ENCODE measurements around the gene CRYBG2. TPM values are rescaled to one million over a fixed set of nuclear protein-coding genes. Genes with fewer than 3 reads are reported as not detected.

CRYBG2 gene
- 1 to 10 TPM in 2 of 6 experiments, under 1 TPM in 1, not detected in 3; 0.81 to 1.9 (median 1.7) TPM for total RNA-seq
- long read RNA-seq = 0 reads

- WGBS (ENCODE audit: insufficient coverage, low coverage, low lambda C conversion rate, missing lambda C conversion rate) = 100% methylated on average over 2 of the region's 21 CpGs
- no peak within 1 kb of the TSS for H3K27ac ChIP-seq
- no peak for TF ChIP-seq CTCF (IDR thresholded peaks at IDR 0.05)
Observed at GRCh38 chr1:26353976-26354820, at the start of gene CRYBG2. CRYBG2 (minus strand) TSS chr1:26354130; CDS start chr1:26346657, 7,473 bp downstream.

GRCh38 chr1:26403656-26404055 lies 49.7 kb upstream of the CRYBG2 start:
- Histone ChIP-seq H3K27me3 (no peaks in the 10 kb centered on the region), H3K36me3 (no peaks in the 10 kb centered on the region), H3K27ac (no peak overlapping the region), H3K4me3 (no peak overlapping the region), H3K4me1 (no peaks in the 10 kb centered on the region), H3K9me3 (no peaks in the 10 kb centered on the region)
- intact Hi-C loops (cut with DNase I) = no loop called here
- TF ChIP-seq POLR2A (IDR thresholded peaks at IDR 0.05) (no peak), CTCF (IDR thresholded peaks at IDR 0.05) (no peak)
- DNase-seq = no peak
- ATAC-seq = no peak
- 12% methylated on average over 4 of the region's 4 CpGs for WGBS (ENCODE audit: insufficient coverage, low coverage, low lambda C conversion rate, missing lambda C conversion rate)

More at GRCh38 chr1:26353976-26354820, at the start of gene CRYBG2:
- no peak within 1 kb of the TSS for H3K4me3 ChIP-seq
- DNase-seq (no peak), ATAC-seq (no peak)
- no peaks in the 10 kb centered on the region for H3K9me3 ChIP-seq
- H3K27me3 ChIP-seq = no peaks in the 10 kb centered on the region
- H3K4me1 ChIP-seq = peaks cover 0 to 16% (median 4%) of the 10 kb centered on the region in 4 donors
- intact Hi-C loops (cut with DNase I) = no loop called here
- no peaks in the 10 kb centered on the region for H3K36me3 ChIP-seq

GRCh38 chr1:26401891-26402290 lies 48.0 kb upstream of the CRYBG2 start:
- DNase-seq (no peak), ATAC-seq (no peak)
- no peaks in the 10 kb centered on the region for H3K36me3 ChIP-seq
- WGBS (ENCODE audit: insufficient coverage, low coverage, low lambda C conversion rate, missing lambda C conversion rate) = 61% methylated on average over 3 of the region's 3 CpGs
- no peaks in the 10 kb centered on the region for H3K4me1 ChIP-seq
- TF ChIP-seq POLR2A (IDR thresholded peaks at IDR 0.05) = no peak
- no peak for TF ChIP-seq CTCF (IDR thresholded peaks at IDR 0.05)
- no peak overlapping the region for H3K4me3 ChIP-seq
- no peaks in the 10 kb centered on the region for H3K9me3 ChIP-seq
- intact Hi-C loops (cut with DNase I) = no loop called here
- H3K27ac ChIP-seq = no peak overlapping the region
- H3K27me3 ChIP-seq = no peaks in the 10 kb centered on the region

- H3K4me1 ChIP-seq = no peaks in the 10 kb centered on the region
- no peaks in the 10 kb centered on the region for H3K36me3 ChIP-seq
- TF ChIP-seq CTCF (IDR thresholded peaks at IDR 0.05) (no peak), POLR2A (IDR thresholded peaks at IDR 0.05) (no peak)
- WGBS (ENCODE audit: insufficient coverage, low coverage, low lambda C conversion rate, missing lambda C conversion rate) = 67% methylated on average over 2 of the region's 3 CpGs
- intact Hi-C loops (cut with DNase I) = no loop called here
- H3K9me3 ChIP-seq = no peaks in the 10 kb centered on the region
- H3K4me3 ChIP-seq = no peak overlapping the region
- no peak for DNase-seq
- no peaks in the 10 kb centered on the region for H3K27me3 ChIP-seq
- H3K27ac ChIP-seq = no peak overlapping the region
- no peak for ATAC-seq
Observed at GRCh38 chr1:26399034-26399433, 45.1 kb upstream of the CRYBG2 start.

Measured in right lobe of liver (tissue), 6 donors.